Measurements from ENCODE around the gene ARID3A. TPM values are rescaled to one million over a fixed set of nuclear protein-coding genes. Genes with fewer than 3 reads are reported as not detected.

ARID3A gene
- total RNA-seq, 1 donor from 2014 or later: 70.6 TPM

GRCh38 chr19:958967-959855 lies 33.4 kb downstream of the ARID3A start:
- DNase-seq (ENCODE audit: low spot score in 2 of 2, unreplicated experiment in 2 of 2): no peak
- Mint-ChIP-seq H3K36me3 (peaks cover 9% of the 10 kb centered on the region), H3K4me1 (peaks cover 58% of the 10 kb centered on the region), H3K27me3 (ENCODE audit: low read depth) (no peaks in the 10 kb centered on the region), H3K27ac (peak overlapping the region; percentile 95), H3K9me3 (no peaks in the 10 kb centered on the region), H3K4me3 (no peak overlapping the region)
- no peak for TF ChIP-seq CTCF (IDR thresholded peaks at IDR 0.05; ENCODE audit: unreplicated experiment)

DNA sequence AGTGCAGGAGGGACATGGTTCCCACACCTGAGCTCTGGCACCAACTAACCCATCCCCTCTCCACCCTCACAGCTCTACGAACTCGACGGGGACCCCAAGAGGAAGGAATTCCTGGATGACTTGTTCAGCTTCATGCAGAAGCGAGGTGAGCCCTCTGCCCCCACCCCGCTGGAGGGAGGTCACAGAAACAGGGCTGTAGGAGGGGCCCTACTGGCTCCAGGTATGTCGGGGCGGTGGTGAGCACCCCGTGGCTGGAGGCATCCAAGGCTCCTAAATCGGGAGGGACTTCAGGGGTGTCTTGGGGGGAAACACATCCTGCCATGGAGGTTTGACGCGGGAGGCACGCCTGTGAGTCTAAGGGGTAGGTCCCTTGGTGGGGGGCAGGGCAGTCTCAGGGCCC lies 34.2 kb downstream of the ARID3A start:
- Mint-ChIP-seq H3K4me3 (no peak overlapping the region), H3K9me3 (peaks cover 1% of the 10 kb centered on the region)

GRCh38 chr19:960601-960938 lies 34.7 kb downstream of the ARID3A start:
- Mint-ChIP-seq H3K4me1 (peaks cover 48% of the 10 kb centered on the region), H3K36me3 (peaks cover 21% of the 10 kb centered on the region), H3K27ac (peak overlapping the region; percentile 67), H3K9me3 (peaks cover 4% of the 10 kb centered on the region), H3K4me3 (no peak overlapping the region), H3K27me3 (ENCODE audit: low read depth) (no peaks in the 10 kb centered on the region)
- DNase-seq (ENCODE audit: low spot score in 2 of 2, unreplicated experiment in 2 of 2): no peak
- TF ChIP-seq CTCF (IDR thresholded peaks at IDR 0.05; ENCODE audit: unreplicated experiment): no peak

More for the DNA sequence above, 34.2 kb downstream of the ARID3A start:
- H3K27ac Mint-ChIP-seq: peak overlapping the region; percentile 67
- H3K36me3 Mint-ChIP-seq: peaks cover 16% of the 10 kb centered on the region
- peaks cover 52% of the 10 kb centered on the region for H3K4me1 Mint-ChIP-seq
- DNase-seq (ENCODE audit: low spot score in 2 of 2, unreplicated experiment in 2 of 2): no peak
- no peaks in the 10 kb centered on the region for H3K27me3 Mint-ChIP-seq (ENCODE audit: low read depth)
- TF ChIP-seq CTCF (IDR thresholded peaks at IDR 0.05; ENCODE audit: unreplicated experiment): no peak

DNA sequence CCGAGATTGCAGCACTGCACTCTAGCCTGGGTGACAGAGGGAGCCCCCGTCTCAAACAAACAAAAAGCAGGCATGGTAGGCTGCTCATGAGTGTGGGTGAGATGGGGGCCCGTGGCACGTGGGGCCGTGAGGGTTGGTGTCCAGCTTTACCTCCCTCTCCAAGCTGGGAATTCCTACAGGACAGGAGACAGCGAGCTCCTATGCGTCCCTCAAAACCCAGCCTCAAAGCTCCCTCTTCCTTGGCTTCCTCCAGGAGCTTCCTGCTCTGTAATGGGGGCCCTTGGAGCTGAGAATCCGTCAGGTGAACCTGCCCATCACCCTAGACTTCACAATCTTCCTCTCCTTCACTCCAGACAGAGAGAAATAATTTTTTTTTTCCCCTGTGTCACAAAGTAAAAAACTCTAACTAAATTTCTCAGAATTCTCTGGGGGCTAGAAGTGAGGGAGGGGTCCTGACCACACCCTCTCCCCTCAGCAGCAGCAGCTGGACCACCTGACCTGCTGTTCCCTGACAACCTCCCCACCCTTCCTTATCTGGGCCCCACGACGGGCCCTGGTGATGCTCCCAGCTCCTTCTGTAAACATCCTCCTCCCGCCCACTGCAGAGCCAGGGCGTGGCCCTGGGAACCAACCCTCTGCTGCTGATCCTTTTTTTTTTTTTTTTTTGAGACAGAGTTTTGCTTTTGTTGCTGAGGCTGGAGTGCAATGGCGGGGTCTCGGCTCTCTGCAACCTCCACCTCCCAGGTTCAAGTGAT lies 36.2 kb downstream of the ARID3A start:
- peak overlapping the region; percentile 90 for H3K27ac Mint-ChIP-seq
- TF ChIP-seq CTCF (IDR thresholded peaks at IDR 0.05; ENCODE audit: unreplicated experiment): no peak
- peaks cover 26% of the 10 kb centered on the region for H3K36me3 Mint-ChIP-seq
- H3K27me3 Mint-ChIP-seq (ENCODE audit: low read depth): no peaks in the 10 kb centered on the region
- peaks cover 36% of the 10 kb centered on the region for H3K4me1 Mint-ChIP-seq
- no peak for DNase-seq (ENCODE audit: low spot score in 2 of 2, unreplicated experiment in 2 of 2)
- H3K9me3 Mint-ChIP-seq: peaks cover 4% of the 10 kb centered on the region
- H3K4me3 Mint-ChIP-seq: no peak overlapping the region

DNA sequence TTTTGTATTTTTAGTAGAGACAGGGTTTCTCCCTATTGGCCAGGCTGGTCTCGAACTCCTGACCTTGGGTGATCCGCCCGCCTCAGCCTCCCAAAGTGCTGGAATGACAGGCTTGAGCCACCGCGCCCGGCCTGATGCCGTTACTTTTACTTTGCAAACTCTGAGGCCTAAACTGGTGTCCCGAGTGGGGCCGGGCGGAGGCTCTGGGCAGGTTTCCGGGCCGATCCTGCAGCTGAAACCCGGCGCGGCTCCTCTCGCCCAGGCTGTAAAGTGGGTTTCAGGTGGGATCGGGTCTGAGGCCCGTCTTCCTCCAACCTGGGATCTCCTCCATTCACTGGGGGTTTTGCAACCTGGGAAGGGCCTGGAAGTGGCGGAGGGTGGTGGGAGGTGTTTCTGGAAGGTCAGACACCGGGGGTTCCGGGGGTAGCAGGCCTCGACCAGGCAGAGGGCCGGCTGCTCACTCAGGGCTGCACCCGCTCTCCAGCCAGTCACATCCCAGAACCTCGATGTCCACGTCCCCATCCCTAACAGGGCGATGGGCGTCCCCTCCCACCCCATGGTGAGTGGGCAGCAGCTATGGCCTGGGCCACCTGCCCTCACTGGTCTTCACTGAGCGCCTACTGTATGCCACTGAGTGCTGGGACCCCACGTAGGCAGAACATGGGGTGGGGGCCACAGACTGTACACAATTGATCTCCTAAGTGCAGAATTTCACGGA lies 37.0 kb downstream of the ARID3A start:
- no peak overlapping the region for H3K4me3 Mint-ChIP-seq
- H3K27ac Mint-ChIP-seq: peak overlapping the region; percentile 65
- peaks cover 29% of the 10 kb centered on the region for H3K4me1 Mint-ChIP-seq
- peaks cover 30% of the 10 kb centered on the region for H3K36me3 Mint-ChIP-seq
- TF ChIP-seq CTCF (IDR thresholded peaks at IDR 0.05; ENCODE audit: unreplicated experiment): no peak
- no peaks in the 10 kb centered on the region for H3K27me3 Mint-ChIP-seq (ENCODE audit: low read depth)
- no peak for DNase-seq (ENCODE audit: low spot score in 2 of 2, unreplicated experiment in 2 of 2)
- H3K9me3 Mint-ChIP-seq: peaks cover 4% of the 10 kb centered on the region
